ENCODE results near the gene TGFBR3. TPM values are rescaled to one million over a fixed set of nuclear protein-coding genes. Genes with fewer than 3 reads are reported as not detected.

TGFBR3 gene
- polyA plus RNA-seq, 1 donor (not counting 4 experiments of a cell fraction or from before 2014, with no cell fraction given) = 1.2 TPM

DNA sequence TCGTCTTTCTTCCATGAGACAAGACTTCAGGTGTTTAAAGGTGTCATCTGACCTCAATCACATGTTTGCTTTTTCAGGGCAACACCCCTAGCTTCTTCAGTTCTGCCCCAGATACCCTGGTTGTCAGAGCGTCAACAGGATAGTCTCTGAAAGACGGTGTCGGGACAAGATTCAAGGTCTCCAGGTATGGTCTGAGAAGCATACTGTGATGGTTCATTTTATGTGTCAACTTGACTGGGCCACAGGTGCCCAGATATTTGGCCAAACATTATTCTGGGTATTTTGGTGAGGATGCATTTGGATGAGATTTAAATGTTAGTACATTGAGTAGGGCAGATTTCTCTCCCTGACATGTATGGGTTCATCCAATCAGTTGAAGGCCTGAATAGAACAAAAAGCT, 148.3 kb downstream of the TGFBR3 start:
- dilution Hi-C loops (cut with MboI; ENCODE audit: extremely low pct_ligation_motif_present, low sequenced_read_pairs) = no loop called here
- Histone ChIP-seq H3K9ac (ENCODE audit: control insufficient read depth, extremely low read depth, insufficient read depth, low read length) (no peak overlapping the region), H3K9me3 (ENCODE audit: control insufficient read depth, low read depth, low read length) (no peaks in the 10 kb centered on the region), H3K36me3 (ENCODE audit: control insufficient read depth in 2 of 2, extremely low read depth in 1 of 2, insufficient read depth in 2 of 2, low read length in 2 of 2) (peaks cover 0 to 1% of the 10 kb centered on the region in 2 experiments), H3K79me2 (ENCODE audit: control insufficient read depth, insufficient read depth, low read length) (no peaks in the 10 kb centered on the region), H3K4me3 (ENCODE audit: control insufficient read depth in 2 of 3, extremely low read depth in 1 of 3, insufficient read depth in 2 of 3, low read depth in 1 of 3, low read length in 3 of 3) (no peak overlapping the region), H3K9me1 (ENCODE audit: control insufficient read depth, extremely low read depth, insufficient read depth, low read length) (no peaks in the 10 kb centered on the region), H3K4me1 (ENCODE audit: control insufficient read depth, extremely low read depth, insufficient read depth, low read length) (peaks cover 16% of the 10 kb centered on the region), H2AFZ (ENCODE audit: control insufficient read depth, low read length) (no peak overlapping the region), H3K27me3 (ENCODE audit: control insufficient read depth, extremely low read depth, insufficient read depth, low read length) (no peaks in the 10 kb centered on the region), H3K4me2 (ENCODE audit: control insufficient read depth, extremely low read depth, insufficient read depth, low read depth, low read length) (peak overlapping the region; percentile 90), H4K20me1 (ENCODE audit: control insufficient read depth, extremely low read depth, insufficient read depth, low read length) (no peaks in the 10 kb centered on the region), H3K27ac (ENCODE audit: control insufficient read depth, insufficient read depth, low read length) (peak overlapping the region; percentile 42)
- DNase-seq (ENCODE audit: low read depth, low spot score) (no peak), FAIRE-seq (no peak)
- TF ChIP-seq EZH2 (IDR thresholded peaks at IDR 0.05; ENCODE audit: low read length) = no peak
- TF ChIP-seq CTCF (optimal IDR thresholded peaks at IDR 0.05 in 1 of 3, IDR thresholded peaks at IDR 0.05 in 1 of 3, conservative IDR thresholded peaks at IDR 0.05 in 1 of 3; ENCODE audit: extremely low read depth in 1 of 3, insufficient read depth in 2 of 3, low read length in 3 of 3) = no peak

DNA sequence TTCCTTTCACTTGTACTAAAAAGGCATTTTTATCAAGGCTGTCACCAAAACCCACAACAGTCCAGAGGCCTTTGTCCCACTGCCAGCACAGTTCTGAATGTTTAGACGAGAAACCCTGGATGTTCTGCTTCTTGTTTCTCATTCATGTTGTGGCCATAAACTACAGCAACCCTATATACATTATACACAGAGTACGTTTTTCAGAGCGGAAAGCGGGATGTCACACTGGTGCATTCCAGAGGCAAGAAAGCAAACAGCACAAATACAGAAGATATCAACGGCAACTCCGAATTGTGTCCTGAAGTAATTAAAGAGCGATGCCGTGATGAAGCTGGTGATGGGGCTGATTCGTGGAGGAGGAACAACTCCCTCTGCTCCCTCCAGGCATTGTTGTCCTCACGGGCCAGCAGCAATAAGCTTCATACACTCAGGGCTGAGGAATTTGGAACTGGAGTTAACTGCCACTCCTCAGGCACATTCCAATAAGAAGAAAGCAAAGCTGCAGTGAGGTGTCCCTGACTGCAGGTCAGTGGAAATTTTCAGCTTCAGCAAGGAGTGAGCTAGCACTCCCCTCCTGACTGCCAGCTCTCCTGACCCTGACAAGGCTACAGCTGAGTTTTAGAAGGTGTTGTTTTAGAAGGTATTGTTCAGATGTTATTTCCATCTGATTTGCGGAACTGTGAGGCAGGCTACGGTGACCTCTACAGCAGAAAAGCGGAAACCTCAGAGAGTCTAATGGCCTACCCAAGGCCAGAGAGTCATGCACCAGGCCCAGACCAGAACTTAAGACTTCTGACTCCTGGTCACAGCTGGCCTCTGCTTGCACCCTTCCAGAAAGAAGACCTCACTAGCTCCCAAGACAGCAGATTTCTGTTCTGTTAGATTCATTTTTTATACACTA, 149.0 kb downstream of the TGFBR3 start:
- H3K79me2 ChIP-seq (ENCODE audit: control insufficient read depth, insufficient read depth, low read length) = no peaks in the 10 kb centered on the region
- DNase-seq (ENCODE audit: low read depth, low spot score) = peak; percentile 77
- H3K27ac ChIP-seq (ENCODE audit: control insufficient read depth, insufficient read depth, low read length) = peak overlapping the region; percentile 54
- peaks cover 0 to 1% of the 10 kb centered on the region in 2 experiments for H3K36me3 ChIP-seq (ENCODE audit: control insufficient read depth in 2 of 2, extremely low read depth in 1 of 2, insufficient read depth in 2 of 2, low read length in 2 of 2)
- H3K27me3 ChIP-seq (ENCODE audit: control insufficient read depth, extremely low read depth, insufficient read depth, low read length) = no peaks in the 10 kb centered on the region
- H4K20me1 ChIP-seq (ENCODE audit: control insufficient read depth, extremely low read depth, insufficient read depth, low read length) = no peaks in the 10 kb centered on the region
- peak overlapping the region in 2 of 3 experiments; percentile 25 to 59 for H3K4me3 ChIP-seq (ENCODE audit: control insufficient read depth in 2 of 3, extremely low read depth in 1 of 3, insufficient read depth in 2 of 3, low read depth in 1 of 3, low read length in 3 of 3)
- FAIRE-seq = peak; percentile 87
- H3K9ac ChIP-seq (ENCODE audit: control insufficient read depth, extremely low read depth, insufficient read depth, low read length) = peak overlapping the region; percentile 37
- dilution Hi-C loops (cut with MboI; ENCODE audit: extremely low pct_ligation_motif_present, low sequenced_read_pairs) = no loop called here
- peak overlapping the region; percentile 90 for H3K4me2 ChIP-seq (ENCODE audit: control insufficient read depth, extremely low read depth, insufficient read depth, low read depth, low read length)
- TF ChIP-seq EZH2 (IDR thresholded peaks at IDR 0.05; ENCODE audit: low read length) (no peak), CTCF (optimal IDR thresholded peaks at IDR 0.05 in 1 of 3, IDR thresholded peaks at IDR 0.05 in 1 of 3, conservative IDR thresholded peaks at IDR 0.05 in 1 of 3; ENCODE audit: extremely low read depth in 1 of 3, insufficient read depth in 2 of 3, low read length in 3 of 3) (no peak)
- H2AFZ ChIP-seq (ENCODE audit: control insufficient read depth, low read length) = peak overlapping the region; percentile 77
- H3K9me1 ChIP-seq (ENCODE audit: control insufficient read depth, extremely low read depth, insufficient read depth, low read length) = no peaks in the 10 kb centered on the region
- no peaks in the 10 kb centered on the region for H3K9me3 ChIP-seq (ENCODE audit: control insufficient read depth, low read depth, low read length)
- peaks cover 23% of the 10 kb centered on the region for H3K4me1 ChIP-seq (ENCODE audit: control insufficient read depth, extremely low read depth, insufficient read depth, low read length)

Data from keratinocyte (primary cell).